Umbilical cord (tissue), 2 donors: ENCODE results near the gene STX12. TPM values are rescaled to one million over a fixed set of nuclear protein-coding genes. Genes with fewer than 3 reads are reported as not detected.

Experiments used
- DNase-seq: peaks from one replicate; pipeline ENCODE4 v3.0.0-alpha.2; 2015; ENCODE audit warnings: low spot score
- total RNA-seq: library from RNA; depleted of rRNA; stranded (reverse); fragments of >200 nt; gene quantifications from one replicate; pipeline ENCODE4 v1.2.3, GENCODE V29; 2014; ENCODE audit warnings: low replicate concordance; ENCODE audit not compliant: insufficient read depth

STX12 gene
- total RNA-seq, result 96.8 TPM

GRCh38 chr1:27772932-27773825 is at the start of gene STX12:
STX12 (plus strand) TSS chr1:27773219; CDS start chr1:27773308, 89 bp downstream.
- DNase-seq, result peak; percentile 100

GRCh38 chr1:27724961-27725373 is 48.1 kb upstream of the STX12 start:
- DNase-seq, result peak; percentile 24

- peak; percentile 100 for DNase-seq
Observed at GRCh38 chr1:27725374-27726172, 47.4 kb upstream of the STX12 start, which contains the start of gene FAM76A. FAM76A (plus strand) TSS chr1:27725961; CDS start chr1:27726081, 120 bp downstream.

GRCh38 chr1:27726173-27727044 is 46.6 kb upstream of the STX12 start:
- DNase-seq, result peak; percentile 59

GRCh38 chr1:27727126-27727525 is 45.9 kb upstream of the STX12 start:
- peak; percentile 25 for DNase-seq

- DNase-seq, result no peak
Observed at GRCh38 chr1:27736252-27736651, 36.8 kb upstream of the STX12 start.

- DNase-seq, result no peak
Observed at GRCh38 chr1:27741121-27741520, 31.9 kb upstream of the STX12 start.

GRCh38 chr1:27744556-27744955 is 28.5 kb upstream of the STX12 start:
- DNase-seq, result no peak

GRCh38 chr1:27745466-27745865 is 27.6 kb upstream of the STX12 start:
- no peak for DNase-seq

- no peak for DNase-seq
Observed at GRCh38 chr1:27752360-27752759, 20.7 kb upstream of the STX12 start.

- DNase-seq, result no peak
Observed at GRCh38 chr1:27755286-27755685, 17.7 kb upstream of the STX12 start.

GRCh38 chr1:27755865-27756264 is 17.2 kb upstream of the STX12 start:
- no peak for DNase-seq

GRCh38 chr1:27759236-27759635 is 13.8 kb upstream of the STX12 start:
- no peak for DNase-seq

GRCh38 chr1:27760426-27760825 is 12.6 kb upstream of the STX12 start:
- DNase-seq, result peak; percentile 23

GRCh38 chr1:27762033-27762432 is 11.0 kb upstream of the STX12 start:
- DNase-seq, result no peak

- DNase-seq, result no peak
Observed at GRCh38 chr1:27763358-27763757, 9.7 kb upstream of the STX12 start.

- DNase-seq, result peak; percentile 29
Observed at GRCh38 chr1:27770293-27770830, 2.7 kb upstream of the STX12 start.

GRCh38 chr1:27772036-27772931 is 735 bp upstream of the STX12 start:
- DNase-seq, result peak; percentile 83

- DNase-seq, result no peak
Observed at GRCh38 chr1:27773826-27774445, 917 bp downstream of the STX12 start.

- DNase-seq, result no peak
Observed at GRCh38 chr1:27774654-27775053, 1.6 kb downstream of the STX12 start.
